ENCODE measurements around the gene SPRED1.

- TF ChIP-seq CTCF (IDR thresholded peaks at IDR 0.05 in 2 of 3, conservative IDR thresholded peaks at IDR 0.05 in 1 of 3; ENCODE audit: control insufficient read depth in 2 of 3, extremely low read depth in 1 of 3, insufficient read depth in 1 of 3, low read depth in 3 of 3, low read length in 3 of 3), result no peak
- TF ChIP-seq USF1 (IDR thresholded peaks at IDR 0.05; ENCODE audit: borderline replicate concordance, extremely low read length, insufficient read depth, low read depth, low read length), result no peak
- TF ChIP-seq ESRRA (IDR thresholded peaks at IDR 0.05; ENCODE audit: low read length), result no peak
- TF ChIP-seq PRDM15 (CRISPR knock-in tag; IDR thresholded peaks at IDR 0.05), result no peak
- TF ChIP-seq RB1 (IDR thresholded peaks at IDR 0.05; ENCODE audit: borderline replicate concordance), result no peak
- no peak for TF ChIP-seq TARDBP (IDR thresholded peaks at IDR 0.05; ENCODE audit: borderline replicate concordance)
Measured at GRCh38 chr15:38271895-38272294, 19.3 kb downstream of the SPRED1 start.
